Measurements from ENCODE around the gene CATSPERZ.
A peak's percentile ranks its signal among the peaks of the same experiment; 100 is the strongest.

The CATSPERZ gene

GRCh38 chr11:64284962-64285884, 14.9 kb upstream of the CATSPERZ start, which contains the start of gene GPR137:
Gene GPR137, plus strand, starts transcription at chr11:64285848. Its CDS starts 677 bp downstream, at chr11:64286525.
- peak; percentile 85 to 88 for DNase-seq (ENCODE audit: low read depth in 2 of 2)

GRCh38 chr11:64285885-64286800, 14.0 kb upstream of the CATSPERZ start:
- DNase-seq (ENCODE audit: low read depth in 2 of 2) = no peak

GRCh38 chr11:64286801-64287159, 13.4 kb upstream of the CATSPERZ start:
- DNase-seq (ENCODE audit: low read depth in 2 of 2) = no peak

GRCh38 chr11:64287676-64288352, 12.3 kb upstream of the CATSPERZ start:
- no peak for DNase-seq (ENCODE audit: low read depth in 2 of 2)

- no peak for DNase-seq (ENCODE audit: low read depth in 2 of 2)
Measured at GRCh38 chr11:64288353-64288750, 11.8 kb upstream of the CATSPERZ start.

GRCh38 chr11:64289002-64289564, 11.1 kb upstream of the CATSPERZ start:
- no peak for DNase-seq (ENCODE audit: low read depth in 2 of 2)

- DNase-seq (ENCODE audit: low read depth in 2 of 2) = no peak
Measured at GRCh38 chr11:64290352-64291261, 9.6 kb upstream of the CATSPERZ start.

GRCh38 chr11:64291262-64291751, 8.9 kb upstream of the CATSPERZ start, which contains the start of gene KCNK4:
Gene KCNK4, plus strand, starts transcription at chr11:64291302. Its CDS starts 1,717 bp downstream, at chr11:64293019.
- no peak for DNase-seq (ENCODE audit: low read depth in 2 of 2)

GRCh38 chr11:64291752-64292459, 8.3 kb upstream of the CATSPERZ start:
- no peak for DNase-seq (ENCODE audit: low read depth in 2 of 2)

- no peak for DNase-seq (ENCODE audit: low read depth in 2 of 2)
Measured at GRCh38 chr11:64292460-64293254, 7.5 kb upstream of the CATSPERZ start.

- DNase-seq (ENCODE audit: low read depth in 2 of 2) = no peak
Measured at GRCh38 chr11:64294774-64295173, 5.4 kb upstream of the CATSPERZ start.

- DNase-seq (ENCODE audit: low read depth in 2 of 2) = no peak
Measured at GRCh38 chr11:64295760-64296159, 4.4 kb upstream of the CATSPERZ start.

- no peak for DNase-seq (ENCODE audit: low read depth in 2 of 2)
Measured at GRCh38 chr11:64296236-64296635, 3.9 kb upstream of the CATSPERZ start.

GRCh38 chr11:64296830-64297698, 3.1 kb upstream of the CATSPERZ start:
- no peak for DNase-seq (ENCODE audit: low read depth in 2 of 2)

GRCh38 chr11:64297699-64298358, 2.3 kb upstream of the CATSPERZ start:
- DNase-seq (ENCODE audit: low read depth in 2 of 2) = no peak

- DNase-seq (ENCODE audit: low read depth in 2 of 2) = no peak
Measured at GRCh38 chr11:64298966-64299846, 952 bp upstream of the CATSPERZ start.
